SH-SY5Y (cell line): ENCODE data around the gene OR4K5.

Experiments
- GATA2 ChIP-seq: IDR thresholded peaks from 2 replicates; pipeline ENCODE4 v1.6.1; 2011; ENCODE audit warnings: mild to moderate bottlenecking, low read depth, low read length
- GATA3 ChIP-seq: IDR thresholded peaks from 2 replicates; pipeline ENCODE4 v1.6.1; 2011; ENCODE audit warnings: low read depth, mild to moderate bottlenecking, low read length, moderate library complexity

Gene OR4K5

GRCh38 chr14:19920021-19920657, at the start of gene OR4K5:
Gene OR4K5 (plus strand): TSS chr14:19920607. CDS start chr14:19920607, 0 bp downstream.
- no peak for TF ChIP-seq GATA2
- no peak for TF ChIP-seq GATA3

- TF ChIP-seq GATA3 (no peak), GATA2 (no peak)
Observed at GRCh38 chr14:19873178-19873577, 47.2 kb upstream of the OR4K5 start.

GRCh38 chr14:19874842-19875241, 45.6 kb upstream of the OR4K5 start, which contains the start of gene OR4K2:
Gene OR4K2 (plus strand): TSS chr14:19875142. CDS start chr14:19876268, 1,126 bp downstream.
- TF ChIP-seq GATA3 (no peak), GATA2 (no peak)

- TF ChIP-seq GATA2 = no peak
- TF ChIP-seq GATA3 = no peak
Observed at GRCh38 chr14:19878029-19878642, 42.3 kb upstream of the OR4K5 start.

GRCh38 chr14:19895282-19895681, 25.1 kb upstream of the OR4K5 start:
- TF ChIP-seq GATA2 (no peak), GATA3 (no peak)

GRCh38 chr14:19900999-19901398, 19.4 kb upstream of the OR4K5 start:
- TF ChIP-seq GATA3 (no peak), GATA2 (no peak)

GRCh38 chr14:19902409-19902808, 18.0 kb upstream of the OR4K5 start:
- TF ChIP-seq GATA2 (no peak), GATA3 (no peak)

GRCh38 chr14:19906665-19907064, 13.7 kb upstream of the OR4K5 start:
- TF ChIP-seq GATA2 (no peak), GATA3 (no peak)

GRCh38 chr14:19911114-19911513, 9.3 kb upstream of the OR4K5 start:
- TF ChIP-seq GATA2 = no peak
- no peak for TF ChIP-seq GATA3

GRCh38 chr14:19917243-19917642, 3.2 kb upstream of the OR4K5 start:
- no peak for TF ChIP-seq GATA2
- TF ChIP-seq GATA3 = no peak

GRCh38 chr14:19917955-19918518, 2.4 kb upstream of the OR4K5 start:
- TF ChIP-seq GATA2 (no peak), GATA3 (no peak)

GRCh38 chr14:19918553-19919264, 1.7 kb upstream of the OR4K5 start:
- no peak for TF ChIP-seq GATA3
- no peak for TF ChIP-seq GATA2

- TF ChIP-seq GATA2 (no peak), GATA3 (no peak)
Observed at GRCh38 chr14:19930617-19931016, 10.2 kb downstream of the OR4K5 start, which contains the start of gene OR4K1. Gene OR4K1 (plus strand): TSS chr14:19930917. CDS start chr14:19935667, 4,750 bp downstream.

- TF ChIP-seq GATA2 = no peak
- no peak for TF ChIP-seq GATA3
Observed at GRCh38 chr14:19941668-19942067, 21.3 kb downstream of the OR4K5 start.
